Measurements from ENCODE around the gene NXN.

The NXN gene

GRCh38 chr17:851924-852323, 127.7 kb downstream of the NXN start:
- Histone ChIP-seq H3K27me3 (replicated peaks; ENCODE audit: control insufficient read depth, insufficient read depth, low read length) (no peaks in the 10 kb centered on the region; the same call in 1 of the 2 replicates), H3K36me3 (ENCODE audit: control insufficient read depth, insufficient read depth, low read length) (no peaks in the 10 kb centered on the region), H3K4me3 (replicated peaks; ENCODE audit: low read depth, low read length) (no peak overlapping the region)
- no peak for TF ChIP-seq CTCF (IDR thresholded peaks at IDR 0.05; ENCODE audit: insufficient read depth, low read length, poor library complexity, severe bottlenecking)
- no peak for DNase-seq (ENCODE audit: extremely low read depth, insufficient read length)

- TF ChIP-seq CTCF (IDR thresholded peaks at IDR 0.05; ENCODE audit: insufficient read depth, low read length, poor library complexity, severe bottlenecking) = no peak
- DNase-seq (ENCODE audit: extremely low read depth, insufficient read length) = no peak
- Histone ChIP-seq H3K36me3 (ENCODE audit: control insufficient read depth, insufficient read depth, low read length) (no peaks in the 10 kb centered on the region), H3K4me3 (replicated peaks; ENCODE audit: low read depth, low read length) (no peak overlapping the region), H3K27me3 (replicated peaks; ENCODE audit: control insufficient read depth, insufficient read depth, low read length) (no peaks in the 10 kb centered on the region; the same call in 1 of the 2 replicates)
Observed at GRCh38 chr17:850851-851763, 128.5 kb downstream of the NXN start.

GRCh38 chr17:850086-850850, 129.3 kb downstream of the NXN start:
- no peaks in the 10 kb centered on the region; the same call in 1 of the 2 replicates for H3K27me3 ChIP-seq (replicated peaks; ENCODE audit: control insufficient read depth, insufficient read depth, low read length)
- H3K36me3 ChIP-seq (ENCODE audit: control insufficient read depth, insufficient read depth, low read length) = no peaks in the 10 kb centered on the region
- TF ChIP-seq CTCF (IDR thresholded peaks at IDR 0.05; ENCODE audit: insufficient read depth, low read length, poor library complexity, severe bottlenecking) = no peak
- H3K4me3 ChIP-seq (replicated peaks; ENCODE audit: low read depth, low read length) = no peak overlapping the region
- no peak for DNase-seq (ENCODE audit: extremely low read depth, insufficient read length)

GRCh38 chr17:848402-848801, 131.2 kb downstream of the NXN start:
- Histone ChIP-seq H3K27me3 (replicated peaks; ENCODE audit: control insufficient read depth, insufficient read depth, low read length) (no peaks in the 10 kb centered on the region; the same call in 1 of the 2 replicates), H3K36me3 (ENCODE audit: control insufficient read depth, insufficient read depth, low read length) (no peaks in the 10 kb centered on the region), H3K4me3 (replicated peaks; ENCODE audit: low read depth, low read length) (no peak overlapping the region)
- no peak for DNase-seq (ENCODE audit: extremely low read depth, insufficient read length)
- no peak for TF ChIP-seq CTCF (IDR thresholded peaks at IDR 0.05; ENCODE audit: insufficient read depth, low read length, poor library complexity, severe bottlenecking)

- TF ChIP-seq CTCF (IDR thresholded peaks at IDR 0.05; ENCODE audit: insufficient read depth, low read length, poor library complexity, severe bottlenecking) = no peak
- H3K4me3 ChIP-seq (replicated peaks; ENCODE audit: low read depth, low read length) = no peak overlapping the region
- no peak for DNase-seq (ENCODE audit: extremely low read depth, insufficient read length)
- H3K36me3 ChIP-seq (ENCODE audit: control insufficient read depth, insufficient read depth, low read length) = no peaks in the 10 kb centered on the region
- no peaks in the 10 kb centered on the region; the same call in 1 of the 2 replicates for H3K27me3 ChIP-seq (replicated peaks; ENCODE audit: control insufficient read depth, insufficient read depth, low read length)
Observed at GRCh38 chr17:846901-847843, 132.4 kb downstream of the NXN start.
